OCI-M2 (cell line): Measurements from ENCODE around the gene MCF2L.

Experiments used
- DNase-seq: peaks from one replicate; lab custom pipeline; 2025; ENCODE audit not compliant: unreplicated experiment; lab: John Stamatoyannopoulos, UW

The MCF2L gene

DNA sequence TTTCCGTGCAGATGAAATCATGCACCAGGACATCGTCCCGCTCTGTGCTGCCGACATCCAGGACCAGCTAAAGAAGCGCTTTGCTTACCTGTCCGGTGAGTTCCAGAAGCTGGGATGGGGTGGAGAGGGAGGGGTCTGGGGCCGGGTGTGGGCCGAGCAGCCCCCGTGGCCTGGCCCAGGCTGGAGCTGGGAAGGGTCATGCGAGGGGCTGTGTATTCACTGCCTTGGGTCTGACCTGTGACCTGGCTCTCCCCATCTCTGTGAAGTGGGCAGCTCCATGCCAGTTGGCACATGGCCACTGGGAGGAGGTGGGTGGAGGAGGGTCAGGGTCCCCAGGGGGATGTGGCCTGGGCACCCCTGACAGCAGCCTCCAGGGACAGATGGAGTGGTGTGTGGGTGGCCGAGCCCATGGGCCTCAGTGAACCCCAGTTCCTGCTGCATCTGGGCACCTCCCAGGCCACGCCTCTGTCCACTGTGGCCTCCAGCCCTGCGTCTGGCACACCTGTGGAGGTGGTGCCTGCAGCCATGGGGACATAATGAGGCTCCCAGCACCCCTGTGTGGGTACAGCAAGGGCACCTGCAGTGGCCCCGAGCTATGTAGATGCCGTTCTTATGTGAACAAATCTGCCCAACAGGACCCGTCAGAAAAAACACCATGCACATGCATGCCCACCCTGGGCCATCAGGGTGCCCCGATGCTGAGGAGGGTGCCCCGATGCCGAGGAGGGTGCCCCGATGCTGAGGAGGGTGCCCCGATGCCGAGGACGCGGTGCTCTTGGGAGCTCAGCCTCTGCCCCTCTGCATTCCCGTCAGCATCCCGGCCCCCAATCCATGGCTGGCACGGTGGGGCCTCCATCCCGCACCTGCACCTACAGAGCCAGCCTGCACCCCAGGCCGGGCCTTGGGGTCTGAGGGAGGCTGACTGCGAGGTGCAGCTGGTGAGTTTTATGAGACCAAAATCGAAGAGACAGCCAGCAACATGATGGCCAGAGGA lies 46.0 kb downstream of the MCF2L start:
- DNase-seq = no peak

DNA sequence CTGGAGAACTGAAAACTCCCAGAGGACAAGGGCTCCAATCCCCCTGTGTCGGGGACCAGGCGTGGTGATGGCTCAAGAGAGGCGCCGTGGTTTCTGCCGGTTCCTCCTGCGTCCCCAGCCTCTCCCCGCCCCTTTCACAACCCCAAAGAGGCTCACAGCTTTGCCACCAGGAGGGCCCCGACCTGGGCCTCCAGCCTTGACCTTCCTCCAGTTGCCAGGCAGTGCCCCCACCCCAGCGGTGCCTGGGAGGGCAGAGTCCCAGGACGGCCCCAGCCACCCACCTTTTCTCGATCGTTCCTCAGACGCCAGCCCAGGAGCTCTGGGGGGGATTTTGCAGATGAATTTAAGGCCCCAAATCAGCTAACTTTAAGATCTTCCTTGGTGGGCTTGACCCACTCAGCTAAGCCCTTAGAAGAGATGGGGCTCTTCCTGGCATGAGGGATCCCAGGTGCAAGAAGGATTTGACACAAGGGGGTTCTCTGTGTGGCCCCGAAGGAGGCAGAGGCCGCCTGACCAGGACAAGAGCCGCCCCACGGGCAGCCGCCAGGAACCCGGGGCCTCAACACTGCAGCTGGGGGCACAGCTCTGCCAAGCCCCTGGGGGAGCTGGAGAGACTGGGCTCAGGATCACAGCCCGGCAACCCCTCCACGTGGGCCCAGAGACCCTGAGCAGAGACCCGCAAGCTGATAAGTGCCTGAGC lies 47.0 kb downstream of the MCF2L start:
- DNase-seq = no peak

DNA sequence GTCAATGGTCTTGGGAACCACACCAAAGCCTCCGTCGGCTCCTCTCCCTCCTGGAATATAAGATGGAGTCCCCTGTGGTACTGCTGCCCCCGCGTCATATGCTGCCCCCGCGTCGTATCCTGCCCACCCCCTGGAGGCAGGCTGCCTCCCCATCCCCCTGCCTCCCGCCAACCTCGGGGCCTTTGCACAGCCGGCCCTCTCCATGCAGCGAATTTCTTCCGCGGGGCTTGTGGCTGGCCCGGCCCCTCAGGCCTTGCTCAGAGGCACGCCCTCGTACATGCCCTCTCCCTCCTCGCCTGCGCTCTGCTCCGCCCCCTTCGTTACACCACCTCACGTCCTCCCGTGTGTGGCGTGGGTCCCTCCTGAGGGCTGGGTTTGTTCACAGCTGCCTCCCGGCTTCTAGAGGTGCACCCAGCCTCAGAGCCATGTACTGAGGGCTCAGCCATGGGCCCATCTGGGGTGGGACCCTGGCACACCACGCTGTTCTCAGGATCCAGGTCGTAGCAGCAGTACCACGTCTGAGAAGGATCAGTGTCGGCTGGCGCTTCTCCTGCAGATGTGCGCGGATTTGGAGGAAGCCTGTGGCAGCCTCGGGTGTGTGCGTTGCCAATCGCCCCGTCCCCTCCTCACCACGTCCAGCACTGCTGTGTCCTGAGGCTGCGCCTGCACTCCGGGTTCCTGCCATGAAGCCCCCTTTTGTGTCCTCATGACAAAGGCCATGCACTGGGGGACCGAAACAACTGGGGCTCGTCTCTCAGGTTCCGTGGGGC lies 47.7 kb downstream of the MCF2L start:
- no peak for DNase-seq

DNA sequence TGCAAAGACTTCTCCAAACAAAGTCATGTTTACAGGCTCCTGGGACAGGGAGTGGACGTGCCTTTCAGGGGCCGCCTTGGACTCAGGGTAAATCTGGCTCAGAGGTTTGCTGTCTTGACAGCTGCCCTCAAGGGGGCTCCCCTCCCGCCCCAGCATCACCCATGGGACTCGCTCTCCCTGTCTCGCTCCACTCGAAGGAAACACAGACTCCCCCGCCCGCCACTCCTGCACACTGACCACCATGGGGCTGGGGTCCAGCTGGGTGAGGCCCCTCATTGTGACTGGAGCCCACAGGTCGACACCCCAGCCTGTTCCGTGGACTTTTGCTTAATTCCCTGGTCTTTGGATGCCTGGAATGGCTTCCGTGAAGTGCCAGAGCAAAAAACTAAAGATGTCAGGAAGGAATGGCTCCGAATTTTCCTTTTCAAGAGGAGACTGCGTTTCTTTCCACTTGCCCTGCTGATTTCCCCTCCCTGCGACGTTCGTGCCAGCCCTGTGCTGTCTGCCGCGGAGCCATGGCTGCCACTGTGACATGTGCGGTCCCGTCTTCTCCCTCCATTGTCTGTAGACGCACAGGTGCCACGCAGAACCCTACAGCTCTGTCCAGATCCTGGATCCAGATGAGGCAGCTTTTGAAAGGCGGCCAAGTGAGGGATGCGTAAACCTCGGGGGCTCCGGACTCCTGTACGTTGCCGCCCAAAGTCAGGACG lies 48.6 kb downstream of the MCF2L start:
- no peak for DNase-seq

DNA sequence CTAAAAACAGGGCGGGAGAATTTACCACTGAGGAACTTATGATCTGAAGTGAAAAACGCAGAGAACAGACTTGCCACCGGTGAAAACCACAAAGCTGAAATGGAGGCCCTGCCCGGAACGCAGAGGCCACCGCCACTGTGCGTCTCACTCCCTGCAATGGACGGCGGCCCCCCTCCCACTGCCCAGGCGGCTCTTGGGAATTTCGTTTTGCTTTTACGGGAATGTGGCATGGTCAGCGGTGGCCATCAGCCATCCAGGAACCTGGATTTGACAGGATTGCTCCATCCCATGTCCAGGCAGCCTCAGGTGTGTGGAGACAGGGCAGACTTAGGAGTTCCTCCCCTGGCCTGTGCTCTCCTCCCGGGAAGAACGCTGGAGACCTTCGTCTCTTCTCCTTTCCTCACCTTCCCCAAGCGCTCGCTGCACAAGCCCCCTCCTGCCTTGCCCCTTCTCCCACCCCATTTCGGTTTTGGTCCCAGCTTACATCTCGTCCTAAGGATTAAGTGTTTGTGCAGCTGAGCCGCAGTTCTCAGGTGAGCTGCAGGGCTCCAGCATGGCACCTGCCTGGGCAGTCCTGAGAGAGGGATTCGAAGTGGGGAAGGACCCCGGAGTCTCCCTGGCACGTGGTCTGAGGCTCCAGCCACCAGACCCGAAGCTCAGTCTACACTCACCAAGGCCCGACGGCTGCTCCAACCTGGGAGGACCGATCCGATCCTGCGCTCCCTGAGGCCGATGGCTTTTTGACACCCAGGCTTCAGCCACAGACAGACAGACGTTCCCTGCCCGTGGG lies 49.9 kb downstream of the MCF2L start:
- DNase-seq = no peak

DNA sequence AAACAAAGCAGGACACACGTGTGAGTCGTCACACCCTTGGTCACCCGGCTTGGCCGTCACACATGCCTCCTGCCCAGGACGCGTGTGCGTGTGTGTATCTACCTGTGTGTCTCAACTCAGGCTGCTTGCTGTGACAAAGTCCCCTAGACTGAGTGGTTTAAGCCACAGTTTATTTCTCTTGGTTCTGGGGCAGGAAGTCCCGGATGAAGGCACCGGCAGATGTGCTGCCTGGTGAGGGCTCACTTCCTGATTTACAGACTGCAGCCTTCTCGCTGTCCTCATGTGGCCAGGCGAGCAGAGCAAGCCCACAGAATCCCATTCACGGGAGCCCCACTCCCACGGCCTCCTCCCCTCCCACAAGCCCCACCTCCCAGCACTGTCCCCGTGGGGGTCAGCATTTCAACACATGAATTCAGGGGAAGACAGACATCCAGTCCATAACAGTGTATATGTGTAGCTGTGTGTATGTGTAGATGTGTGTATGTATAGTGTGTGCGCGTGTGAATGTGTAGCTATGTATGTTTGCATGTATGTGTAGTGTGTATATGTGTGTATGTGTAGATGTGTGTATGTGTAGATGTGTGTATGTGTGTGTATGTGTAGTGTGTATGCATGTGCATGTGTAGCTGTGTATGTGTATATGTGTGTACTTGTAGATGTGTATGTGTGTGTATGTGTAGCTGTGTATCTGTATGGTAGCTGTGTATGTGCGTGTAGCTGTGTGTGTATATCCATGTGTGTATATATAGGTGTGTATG lies 51.5 kb downstream of the MCF2L start:
- no peak for DNase-seq

DNA sequence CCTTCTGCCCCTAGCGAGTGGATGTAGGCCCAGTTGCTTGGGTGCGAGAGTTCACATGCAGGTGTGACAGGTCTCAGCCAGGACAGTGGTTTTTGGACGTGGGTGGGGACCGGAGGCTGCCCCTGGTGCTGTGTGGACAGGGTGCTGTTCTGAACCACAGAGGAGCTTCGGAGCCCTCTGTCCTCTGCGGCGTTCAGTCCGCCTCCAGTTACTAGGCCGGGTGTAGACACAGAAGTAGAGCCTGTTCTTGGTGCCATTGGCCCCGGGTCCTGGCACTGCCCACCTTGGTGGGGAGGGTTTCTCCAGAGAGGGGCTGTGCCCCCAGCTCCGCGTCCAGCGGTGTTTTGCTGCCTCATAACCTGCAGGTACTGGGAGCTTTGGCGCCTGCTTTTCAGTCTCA lies 52.4 kb downstream of the MCF2L start:
- DNase-seq = no peak

DNA sequence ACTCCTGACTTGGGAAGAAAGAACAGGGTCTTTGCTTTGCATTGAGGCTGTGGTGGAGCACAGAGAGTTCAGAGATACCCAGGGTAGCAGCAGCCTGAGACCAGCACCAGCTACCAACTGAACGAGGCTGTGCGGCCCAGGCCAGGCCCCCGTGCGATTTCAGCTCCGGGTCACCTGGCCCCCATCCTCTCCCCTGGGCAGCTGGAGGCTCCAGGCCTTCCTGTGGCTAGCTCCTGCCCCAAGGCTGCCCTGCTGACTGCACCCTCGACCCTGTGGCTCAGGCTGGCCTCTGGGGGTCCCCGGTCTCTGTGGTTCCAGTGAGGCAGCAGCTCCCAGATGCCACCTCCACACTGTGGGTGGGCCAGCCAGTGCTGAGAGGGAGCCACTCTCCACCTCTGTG lies 52.8 kb downstream of the MCF2L start:
- no peak for DNase-seq

DNA sequence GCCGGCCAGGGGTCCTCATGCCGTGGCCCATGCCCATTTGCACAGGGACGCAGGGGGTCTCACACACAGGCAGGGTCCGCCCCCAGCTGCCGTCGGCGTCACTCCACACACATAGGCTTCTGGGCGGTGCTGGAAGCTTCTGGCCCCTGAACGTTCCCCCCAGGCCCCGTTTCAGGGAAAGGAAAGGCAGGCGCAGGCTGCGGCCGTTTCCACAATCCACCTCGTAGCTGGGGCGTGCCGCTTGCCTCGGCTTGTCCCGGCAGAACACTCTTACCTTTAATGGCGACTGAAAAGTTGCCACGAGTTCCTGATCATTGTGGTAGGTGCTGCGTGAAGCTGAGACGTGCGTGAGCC lies 53.4 kb downstream of the MCF2L start:
- no peak for DNase-seq

DNA sequence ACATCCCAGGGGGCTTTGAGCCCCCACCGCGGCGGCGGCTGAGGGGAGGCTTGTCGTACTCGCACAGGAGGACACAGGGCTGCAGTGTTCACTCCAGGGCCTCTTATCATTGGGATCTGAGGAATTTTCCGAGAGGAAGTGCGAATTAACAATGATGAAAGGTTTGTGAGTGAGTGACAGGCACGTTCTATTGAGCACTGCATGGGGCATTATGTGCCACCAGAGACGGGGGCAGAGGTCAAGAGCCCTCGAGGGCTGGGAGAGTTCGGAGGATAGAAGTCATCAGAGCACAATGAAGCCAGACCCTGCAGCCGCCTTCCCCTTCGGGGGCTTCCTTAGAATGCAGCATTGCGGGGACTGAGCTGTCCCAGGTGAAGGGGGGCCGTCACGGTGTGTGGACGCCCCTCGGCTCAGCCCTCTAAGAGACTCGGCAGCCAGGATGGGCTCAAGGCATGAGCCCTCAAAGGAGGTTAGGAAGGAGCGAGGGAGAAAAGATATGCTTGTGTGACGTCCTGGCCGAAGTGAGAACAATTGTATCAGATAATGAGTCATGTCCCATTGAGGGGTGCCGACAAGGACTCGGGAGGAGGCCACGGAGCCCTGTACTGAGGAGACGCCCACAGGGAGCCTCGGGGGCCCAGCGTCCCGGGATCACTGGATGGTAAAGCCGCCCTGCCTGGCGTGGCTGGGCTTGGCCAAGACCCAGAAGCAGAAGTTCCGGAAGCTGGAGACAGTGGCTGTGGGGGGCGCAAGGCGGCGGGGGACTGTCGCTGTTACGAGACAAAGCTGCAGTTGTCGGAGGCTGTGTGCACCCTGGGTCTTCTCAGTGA lies 53.9 kb downstream of the MCF2L start:
- no peak for DNase-seq

DNA sequence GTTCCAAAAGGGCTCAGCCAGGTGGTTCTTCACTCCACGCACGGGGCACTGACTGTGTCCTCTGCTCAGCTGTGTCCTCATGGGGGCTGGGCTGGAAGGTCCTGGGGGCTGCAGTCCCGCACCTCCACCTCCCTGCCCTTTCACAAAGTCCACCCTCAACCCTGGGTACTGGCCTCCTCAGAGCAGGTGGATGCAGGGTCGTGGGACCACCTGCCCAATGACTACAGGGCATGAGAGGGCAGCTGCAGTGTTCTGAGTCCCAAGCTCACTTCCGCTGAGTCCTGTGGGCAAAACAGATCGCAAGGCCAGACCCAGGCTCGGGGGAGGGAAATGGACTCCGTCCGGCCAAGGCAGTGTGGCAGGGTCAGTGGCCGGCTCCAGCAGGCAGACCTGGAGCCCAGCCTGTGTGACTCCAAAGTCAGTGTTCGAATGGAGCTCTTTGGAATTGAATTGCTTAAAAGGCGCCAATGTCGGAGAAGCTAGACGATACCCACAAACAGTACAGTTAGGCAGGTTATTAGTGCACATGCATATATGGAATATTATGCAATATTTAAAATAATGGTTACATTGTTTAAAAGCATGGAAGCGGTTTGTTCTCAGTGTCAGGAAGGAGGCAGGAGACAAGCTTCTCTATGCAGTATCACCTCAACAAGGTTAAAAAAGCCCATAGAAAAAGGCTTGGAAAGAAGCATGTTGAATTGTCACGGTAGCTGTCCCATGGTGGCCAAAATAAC lies 54.8 kb downstream of the MCF2L start:
- no peak for DNase-seq

DNA sequence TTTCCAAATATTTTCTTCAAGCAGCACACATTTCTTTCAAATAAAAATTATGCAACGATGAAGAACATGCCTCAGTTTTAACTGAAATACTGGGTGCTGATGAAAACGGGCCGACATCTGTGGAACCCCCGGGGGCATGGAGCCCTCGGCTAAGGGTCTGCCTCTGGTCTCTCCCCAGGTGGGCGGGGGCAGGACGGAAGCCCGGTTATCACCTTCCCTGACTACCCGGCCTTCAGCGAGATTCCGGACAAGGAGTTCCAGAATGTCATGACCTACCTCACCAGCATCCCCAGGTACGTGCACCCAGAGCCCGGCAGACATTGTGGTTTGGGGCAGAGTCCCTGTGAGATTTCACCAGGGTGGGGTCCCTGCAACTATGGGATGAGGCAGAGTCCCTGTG lies 55.5 kb downstream of the MCF2L start:
- DNase-seq = no peak

DNA sequence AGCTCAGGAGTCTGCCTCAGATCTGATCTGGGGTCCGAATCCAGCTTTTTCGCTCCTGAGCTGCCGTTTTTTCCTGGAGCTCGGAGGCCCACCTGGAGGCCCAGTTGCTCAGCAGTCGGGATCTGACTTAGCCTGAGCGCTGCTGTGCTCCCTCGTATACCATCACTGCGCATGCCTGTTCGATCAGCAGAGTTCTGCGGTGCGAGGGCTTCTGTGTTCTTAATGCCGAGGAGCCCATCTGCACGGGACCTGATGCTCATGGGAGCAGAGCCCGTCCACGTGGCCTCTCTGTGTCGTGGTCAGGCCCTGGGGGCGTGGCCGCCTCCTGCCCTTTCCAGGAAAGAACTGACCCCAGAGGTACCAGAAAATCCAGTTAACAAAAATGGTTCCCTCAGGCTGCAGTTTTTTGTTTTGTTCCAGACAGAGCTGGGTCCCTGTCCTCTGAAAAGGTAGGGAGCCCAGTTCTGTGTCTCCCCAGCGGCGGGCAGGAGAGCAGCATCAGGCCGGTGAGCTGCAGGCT lies 57.4 kb downstream of the MCF2L start:
- no peak for DNase-seq

DNA sequence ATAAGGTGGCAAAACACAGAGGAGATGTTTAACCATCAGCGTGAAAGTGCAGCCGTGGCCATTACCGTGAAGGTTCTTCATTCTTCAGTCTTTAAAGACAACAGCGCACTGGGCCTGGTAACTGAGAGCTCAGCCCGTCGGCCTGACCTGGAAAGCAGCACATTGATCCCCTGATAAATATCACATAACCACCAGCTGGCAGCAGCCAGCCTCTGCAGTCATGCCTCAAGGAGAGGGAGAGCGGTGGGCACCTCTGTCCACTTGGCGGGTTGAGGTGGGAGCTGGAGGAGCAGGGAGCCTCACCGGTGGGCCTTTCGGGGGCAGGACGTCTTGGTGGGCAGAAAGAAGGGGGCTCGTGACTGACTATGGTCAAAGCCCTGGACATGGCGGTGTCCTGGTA lies 58.1 kb downstream of the MCF2L start:
- no peak for DNase-seq

DNA sequence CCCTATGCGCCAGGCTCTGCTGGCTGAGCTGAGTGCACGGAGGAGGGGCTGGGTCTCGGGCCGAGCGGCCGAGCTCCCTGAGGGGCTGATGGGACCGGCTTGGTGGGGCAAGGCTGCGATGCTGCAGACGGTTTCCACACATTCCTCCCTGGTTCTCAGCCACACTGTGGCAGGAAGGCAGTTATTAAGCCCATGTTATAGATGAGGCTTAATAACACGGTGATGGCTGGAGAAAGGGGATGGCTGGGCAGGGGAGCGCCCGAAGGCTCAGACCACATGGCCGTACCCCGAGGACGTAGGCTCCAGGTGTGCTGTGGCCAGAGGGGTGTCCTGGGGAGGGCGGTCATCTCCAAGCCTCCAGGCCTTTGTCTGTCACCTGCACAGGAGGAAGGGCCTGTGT lies 58.6 kb downstream of the MCF2L start:
- DNase-seq = no peak

DNA sequence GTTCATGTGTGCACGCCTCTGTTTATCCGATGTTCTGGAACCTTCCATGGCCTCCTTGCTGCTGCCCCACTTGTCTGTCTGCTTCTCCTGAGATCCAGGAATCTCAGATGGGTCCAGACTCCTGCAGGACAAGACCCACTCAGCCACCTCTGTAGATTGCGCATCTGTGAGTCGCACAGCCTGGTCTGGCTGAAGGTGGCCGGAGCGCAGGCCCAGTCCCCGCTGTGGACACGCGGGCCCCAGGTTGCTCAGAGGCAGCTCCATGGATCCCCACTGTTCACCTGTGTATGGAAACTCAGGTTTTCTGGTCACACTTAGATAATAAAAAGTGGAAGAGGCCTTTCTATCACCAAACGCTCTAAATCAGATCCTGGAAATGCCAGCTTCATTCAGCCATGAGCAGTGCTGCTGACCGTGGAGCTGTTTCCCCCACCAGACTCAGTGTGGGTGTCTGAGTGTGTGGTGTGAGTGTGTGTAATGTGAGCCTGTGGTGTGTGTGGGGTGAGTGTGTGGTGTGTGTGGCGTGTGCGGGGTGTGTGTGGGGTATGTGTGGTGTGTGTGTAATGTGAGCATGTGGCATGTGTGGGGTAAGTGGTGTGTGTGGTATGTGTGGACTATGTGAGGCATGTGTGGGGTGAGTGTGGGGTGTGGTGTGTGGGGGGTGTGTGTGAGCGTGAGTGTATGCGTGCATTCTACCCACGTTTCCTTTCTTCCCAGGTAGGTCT lies 59.5 kb downstream of the MCF2L start:
- DNase-seq = no peak

DNA sequence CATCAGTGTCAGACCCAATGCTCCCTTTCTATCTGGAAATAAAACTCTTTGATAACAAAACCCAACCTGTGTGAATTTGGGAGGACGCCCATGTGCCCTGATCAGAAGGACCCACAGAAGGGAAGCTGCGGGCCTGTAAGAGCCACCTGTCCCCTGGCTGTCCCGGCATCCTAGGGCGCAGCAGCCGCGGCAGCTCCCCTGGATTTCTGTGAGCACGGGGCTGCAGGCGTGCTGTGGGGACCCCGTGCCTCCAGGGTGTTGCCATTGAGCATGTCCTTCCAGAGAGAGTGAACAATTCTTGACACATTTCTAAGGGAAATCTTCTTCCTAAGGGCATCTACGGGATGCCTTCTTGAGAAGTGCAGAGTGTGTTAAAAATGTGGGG lies 60.0 kb downstream of the MCF2L start:
- DNase-seq = no peak
